ENCODE results near the gene AFG3L2. TPM values are rescaled to one million over a fixed set of nuclear protein-coding genes. Genes with fewer than 3 reads are reported as not detected.

The AFG3L2 gene
- total RNA-seq, 4 donors from 2014 or later = 39.8 to 47.7 (median 41.7) TPM

- Histone ChIP-seq H3K27ac (replicated peaks in 1 of 4) (no peak overlapping the region), H3K4me3 (no peak overlapping the region), H3K27me3 (no peaks in the 10 kb centered on the region), H3K9me3 (no peaks in the 10 kb centered on the region), H3K4me1 (peaks cover 0 to 21% (median 18%) of the 10 kb centered on the region in 4 donors), H3K36me3 (no peaks in the 10 kb centered on the region)
- WGBS = 83% methylated on average over 11 of the region's 13 CpGs
- intact Hi-C loops (cut with DNase I) = loop anchor here (10.0 kb wide), 1 partner anchor 643 kb away; the partner anchor contains the start of gene SEH1L
- TF ChIP-seq EP300 (IDR thresholded peaks at IDR 0.05) = no peak
- no peak for TF ChIP-seq CTCF (IDR thresholded peaks at IDR 0.05)
- no peak for TF ChIP-seq POLR2AphosphoS5 (IDR thresholded peaks at IDR 0.05)
- TF ChIP-seq POLR2A (IDR thresholded peaks at IDR 0.05; ENCODE audit: low read depth) = no peak
- DNase-seq (ENCODE audit: extremely low spot score) = no peak
Observed at GRCh38 chr18:12301263-12302005, 75.6 kb downstream of the AFG3L2 start.

- no peak for DNase-seq (ENCODE audit: extremely low spot score)
- 93% methylated on average over 2 of the region's 2 CpGs for WGBS
- Histone ChIP-seq H3K27me3 (no peaks in the 10 kb centered on the region), H3K36me3 (no peaks in the 10 kb centered on the region), H3K4me1 (peaks cover 0 to 6% (median 5%) of the 10 kb centered on the region in 4 donors), H3K27ac (replicated peaks in 1 of 4) (no peak overlapping the region), H3K4me3 (no peak overlapping the region), H3K9me3 (no peaks in the 10 kb centered on the region)
- TF ChIP-seq CTCF (IDR thresholded peaks at IDR 0.05) = no peak
- intact Hi-C loops (cut with DNase I) = loop anchor here (10.0 kb wide), 1 partner anchor 645 kb away; the partner anchor contains the start of gene SEH1L
Observed at GRCh38 chr18:12299862-12300261, 77.2 kb downstream of the AFG3L2 start.

GRCh38 chr18:12296457-12296856, 80.6 kb downstream of the AFG3L2 start:
- Histone ChIP-seq H3K4me3 (no peak overlapping the region), H3K9me3 (no peaks in the 10 kb centered on the region), H3K4me1 (no peaks in the 10 kb centered on the region), H3K36me3 (no peaks in the 10 kb centered on the region), H3K27ac (replicated peaks in 1 of 4) (no peak overlapping the region), H3K27me3 (no peaks in the 10 kb centered on the region)
- no CpG with 5 or more reads among the region's 1 CpG for WGBS
- no peak for TF ChIP-seq EP300 (IDR thresholded peaks at IDR 0.05)
- no peak for TF ChIP-seq POLR2A (IDR thresholded peaks at IDR 0.05; ENCODE audit: low read depth)
- TF ChIP-seq POLR2AphosphoS5 (IDR thresholded peaks at IDR 0.05) = no peak
- no peak for TF ChIP-seq CTCF (IDR thresholded peaks at IDR 0.05)
- intact Hi-C loops (cut with DNase I) = no loop called here
- DNase-seq (ENCODE audit: extremely low spot score) = no peak

- H3K4me3 ChIP-seq = no peak overlapping the region
- no peaks in the 10 kb centered on the region for H3K4me1 ChIP-seq
- TF ChIP-seq POLR2A (IDR thresholded peaks at IDR 0.05; ENCODE audit: low read depth) (no peak), EP300 (IDR thresholded peaks at IDR 0.05) (no peak), POLR2AphosphoS5 (IDR thresholded peaks at IDR 0.05) (no peak), CTCF (IDR thresholded peaks at IDR 0.05) (no peak)
- no peaks in the 10 kb centered on the region for H3K36me3 ChIP-seq
- DNase-seq (ENCODE audit: extremely low spot score) = no peak
- H3K27ac ChIP-seq (replicated peaks in 1 of 4) = no peak overlapping the region
- WGBS = 83% methylated on average over 2 of the region's 3 CpGs
- no peaks in the 10 kb centered on the region for H3K27me3 ChIP-seq
- intact Hi-C loops (cut with DNase I) = no loop called here
- no peaks in the 10 kb centered on the region for H3K9me3 ChIP-seq
Observed at GRCh38 chr18:12296087-12296403, 81.0 kb downstream of the AFG3L2 start.

Data from esophagus muscularis mucosa (tissue), 4 donors.